GM19043 (cell line): Measurements from ENCODE around the gene INPP5F.
"Not testable (repeated sequence)": the region's sequence is repeated elsewhere in the genome, so short reads cannot be mapped to it uniquely, and the experiment has no call there.

Experiments
- ATAC-seq: cut with Tn5 transposase; IDR thresholded peaks from one replicate; pipeline ENCODE4 v1.9.1; 2021; ENCODE audit warnings: low read depth; ENCODE audit not compliant: unreplicated experiment

The INPP5F gene

GRCh38 chr10:119706521-119707278, 19.1 kb upstream of the INPP5F start:
- no peak for ATAC-seq

- not testable (repeated sequence) for ATAC-seq
Measured at GRCh38 chr10:119707331-119707730, 18.5 kb upstream of the INPP5F start.

- ATAC-seq, result not testable (repeated sequence)
Measured at GRCh38 chr10:119710935-119711334, 14.9 kb upstream of the INPP5F start.

DNA sequence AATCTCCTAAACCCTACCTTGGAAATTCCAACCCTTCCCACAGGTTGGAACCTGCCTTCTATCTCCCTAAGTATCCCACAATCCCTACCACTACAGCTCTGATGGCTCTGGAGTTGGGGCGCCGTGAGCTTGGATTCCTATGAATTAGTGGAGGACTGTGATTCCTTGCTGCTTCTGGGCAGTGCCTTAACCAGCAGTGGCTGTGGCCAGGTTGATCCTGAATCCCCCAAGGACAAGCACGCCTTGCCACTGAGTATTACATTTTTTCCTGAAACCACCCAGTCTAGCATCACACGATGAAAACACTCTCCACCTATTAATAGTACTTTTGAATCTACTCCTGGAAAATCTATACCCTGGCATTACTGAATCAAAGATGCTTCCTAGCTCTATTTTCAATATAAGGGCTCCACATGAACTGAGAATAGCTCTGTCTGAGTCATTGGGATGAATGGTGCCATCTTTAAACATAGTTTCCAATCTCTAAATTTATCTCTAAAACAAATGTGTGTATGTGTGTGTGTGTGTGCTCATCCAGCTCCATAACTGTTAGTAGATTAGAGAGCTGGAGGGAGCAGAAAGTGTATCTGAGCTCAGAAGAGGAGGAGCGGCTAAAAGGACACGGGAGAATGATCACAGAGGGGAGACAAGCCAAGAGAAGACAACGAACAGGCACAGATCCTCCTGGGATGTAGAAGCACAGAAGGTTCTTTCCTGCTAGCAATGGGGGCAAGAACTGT, 11.9 kb upstream of the INPP5F start:
- ATAC-seq, result no peak

GRCh38 chr10:119714484-119714816, 11.4 kb upstream of the INPP5F start:
- no peak for ATAC-seq

DNA sequence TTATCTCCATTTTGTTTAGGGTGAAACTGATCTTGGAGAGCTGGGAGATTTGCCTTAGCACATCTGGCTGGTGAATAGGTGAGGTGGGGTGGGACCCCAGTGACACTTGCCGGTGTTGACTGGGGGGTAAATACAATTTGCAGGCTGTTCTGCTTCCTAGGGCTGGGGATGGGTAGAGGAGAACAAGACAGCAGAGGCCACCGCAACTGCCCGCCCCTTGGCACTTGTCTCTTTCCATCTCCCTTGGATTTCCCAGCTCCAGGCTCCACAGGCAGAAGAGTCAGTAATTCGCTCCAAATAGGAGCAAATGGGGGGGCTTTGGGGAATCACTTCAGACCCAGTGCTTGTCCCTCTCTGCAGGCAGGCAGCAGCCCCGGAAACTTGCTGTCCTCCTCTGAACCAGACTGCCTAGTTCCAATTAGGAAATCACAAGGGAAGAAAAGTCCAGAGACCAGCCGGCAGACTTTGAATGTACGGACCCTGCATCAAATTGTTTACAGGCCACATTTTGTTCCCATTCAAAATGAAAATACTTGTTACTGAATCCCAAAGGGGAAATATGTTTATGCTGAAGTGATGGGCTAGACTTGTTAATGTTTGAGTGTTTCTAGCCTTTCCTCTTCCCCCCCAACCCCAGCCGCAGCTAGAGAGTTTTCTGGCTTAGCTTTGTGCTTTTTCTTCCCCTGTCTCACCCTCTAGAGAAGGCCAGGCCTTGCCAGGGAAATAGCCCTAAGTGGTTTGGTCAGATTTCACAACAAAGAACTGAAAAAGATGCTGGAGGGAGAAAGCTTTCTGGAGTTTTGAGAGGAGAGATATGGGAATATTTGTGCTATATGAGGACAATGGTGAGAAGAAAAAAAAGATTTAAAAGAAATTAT, 10.0 kb upstream of the INPP5F start:
- no peak for ATAC-seq

GRCh38 chr10:119723161-119723560, 2.7 kb upstream of the INPP5F start:
- no peak for ATAC-seq

GRCh38 chr10:119723624-119724023, 2.2 kb upstream of the INPP5F start:
- ATAC-seq, result no peak

DNA sequence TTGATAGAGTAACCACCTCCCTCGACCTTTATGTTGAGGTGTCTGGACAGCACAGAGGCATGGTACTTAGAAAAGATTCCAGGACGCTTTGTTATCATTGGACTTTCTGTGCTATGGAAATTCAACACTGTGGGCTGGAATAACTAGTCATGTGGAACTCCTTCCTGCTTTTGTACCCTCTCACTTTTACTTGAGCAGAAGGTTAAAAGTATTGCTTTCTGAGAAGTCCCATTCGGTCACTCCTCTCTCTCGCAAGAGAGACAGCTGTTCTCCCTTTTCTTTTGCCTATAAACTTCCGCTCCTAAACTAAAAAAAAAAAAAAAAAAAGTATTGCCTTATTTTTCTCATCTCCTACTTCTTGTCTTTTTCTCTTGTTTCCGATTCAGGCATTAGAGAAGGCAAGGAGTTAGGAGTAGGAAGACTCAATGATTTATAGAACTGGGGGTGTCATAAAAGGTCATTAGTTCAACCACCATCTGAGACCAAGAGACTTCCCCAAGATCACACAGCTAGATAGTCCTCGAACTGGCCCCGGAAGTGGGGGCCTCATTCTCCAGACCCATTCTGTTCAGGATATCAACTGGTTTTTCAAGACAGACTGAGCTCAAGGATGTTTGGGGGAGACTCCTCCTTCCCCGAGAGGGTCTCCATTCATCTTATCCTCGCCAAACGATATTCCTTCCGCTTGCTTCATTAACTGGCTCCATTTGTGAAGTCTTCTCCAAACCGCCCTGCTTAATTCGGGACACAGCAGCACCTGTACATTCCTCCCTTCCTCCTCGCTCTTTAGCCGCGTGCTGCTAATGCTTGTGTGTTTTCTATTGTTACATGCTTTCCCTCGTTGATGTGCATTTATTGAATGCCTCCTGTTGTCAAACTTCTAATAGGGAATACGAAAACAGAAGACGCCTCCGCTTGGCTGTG, 995 bp upstream of the INPP5F start:
- ATAC-seq, result no peak

DNA sequence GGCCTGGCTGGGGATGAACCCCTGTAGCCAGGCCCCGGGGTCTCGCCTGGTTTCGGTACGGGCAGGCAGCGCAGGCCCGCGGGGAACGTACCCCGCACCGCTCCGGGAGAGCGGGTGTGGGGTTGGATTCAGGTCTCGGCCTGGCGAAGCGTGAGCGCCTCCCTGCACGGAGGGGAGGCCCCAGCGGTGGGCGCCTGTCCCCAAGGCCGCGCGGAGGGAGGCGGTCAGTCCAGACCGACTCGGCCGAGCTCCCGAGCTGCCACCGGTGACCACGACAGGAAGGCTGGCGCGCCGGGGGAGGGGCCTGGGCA, 378 bp upstream of the INPP5F start:
- ATAC-seq, result no peak

DNA sequence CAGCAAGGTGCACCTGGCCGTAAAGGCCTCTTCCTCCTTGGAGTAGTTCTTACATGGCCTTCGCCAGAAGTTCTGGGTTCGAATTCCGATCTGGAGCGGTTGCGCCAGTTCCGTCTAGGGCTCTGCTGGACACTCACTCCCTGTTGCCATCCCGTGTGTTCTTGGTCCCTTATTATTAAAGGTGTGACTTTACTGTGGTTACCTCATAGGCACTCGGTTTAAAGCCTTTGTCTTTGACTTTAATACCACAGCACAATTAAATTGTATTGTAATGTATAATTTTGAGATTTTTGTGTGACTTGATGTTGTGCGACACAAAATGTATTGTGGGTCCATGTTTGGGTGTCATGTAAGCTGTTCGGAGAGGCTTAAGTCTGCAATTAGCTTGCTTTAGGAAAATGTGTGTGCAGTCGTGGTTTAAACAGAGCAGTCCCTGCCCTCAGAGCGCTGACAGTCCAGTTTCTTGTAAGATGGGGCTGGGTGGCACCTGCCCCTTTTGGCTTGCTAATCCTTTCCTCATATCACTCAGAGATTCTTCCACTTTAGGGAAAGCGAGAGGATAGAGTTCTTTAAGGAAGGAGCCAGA, 919 bp downstream of the INPP5F start:
- no peak for ATAC-seq

- no peak for ATAC-seq
Measured at GRCh38 chr10:119728172-119728800, 2.4 kb downstream of the INPP5F start.

DNA sequence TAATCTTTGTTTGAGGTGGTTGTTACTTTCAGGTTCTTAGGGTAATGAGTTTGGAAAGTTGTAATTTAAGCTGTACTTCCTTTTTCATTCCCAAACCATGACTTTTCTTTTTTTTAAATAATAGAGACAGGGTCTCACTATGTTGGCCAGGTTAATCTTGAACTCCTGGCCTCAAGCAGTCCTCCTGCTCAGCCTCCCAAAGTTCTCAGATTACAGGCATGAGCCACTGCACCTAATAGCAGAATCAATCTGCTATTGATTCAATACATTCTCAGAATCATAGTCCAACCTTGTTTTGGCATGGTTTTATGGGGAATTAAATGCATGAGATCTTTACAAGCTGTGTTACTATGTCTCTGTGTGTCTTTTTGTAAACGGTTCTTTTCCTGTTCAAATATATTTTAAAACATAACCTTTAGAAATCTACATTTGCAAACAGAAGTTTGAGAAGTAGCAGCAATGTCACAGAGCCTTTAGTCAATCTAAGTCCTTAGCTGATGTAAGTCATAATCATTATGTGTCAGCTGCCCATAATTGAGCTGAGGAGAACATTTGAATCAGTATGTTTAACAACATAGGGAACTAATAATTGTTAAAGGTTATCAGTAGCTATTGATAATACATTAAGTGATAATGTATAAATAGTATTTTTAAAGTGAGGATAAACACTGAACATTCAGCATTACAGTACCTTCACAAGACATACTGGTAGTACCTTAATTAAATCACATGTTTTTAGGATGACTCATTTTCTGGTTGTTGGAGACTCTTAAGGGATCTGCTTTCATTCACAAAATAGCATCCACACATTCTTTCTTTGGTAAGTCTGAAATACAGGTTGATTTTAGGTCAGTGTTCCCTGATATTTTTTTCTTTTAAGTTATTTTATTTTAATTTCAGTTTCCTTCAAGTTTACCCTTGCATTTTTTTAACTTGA, 8.8 kb downstream of the INPP5F start:
- ATAC-seq, result no peak

DNA sequence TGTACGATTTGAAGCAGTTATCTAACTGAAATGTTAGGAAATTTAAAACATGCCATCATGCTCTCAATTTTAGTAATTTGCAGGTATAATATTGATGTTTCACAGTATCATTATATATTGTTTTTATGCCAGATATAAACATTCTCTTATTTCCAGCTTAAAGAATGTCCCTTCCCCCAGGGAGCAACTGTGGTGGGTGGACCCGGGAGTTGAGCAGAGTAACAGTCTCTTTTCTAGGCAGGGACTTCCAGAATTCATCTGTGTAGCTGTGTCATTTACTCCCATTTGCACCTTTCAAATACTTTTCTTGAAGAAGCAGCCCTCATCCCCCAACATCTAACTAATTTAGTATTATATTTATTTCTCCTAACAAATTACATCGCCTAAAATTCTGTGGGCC, 9.6 kb downstream of the INPP5F start:
- no peak for ATAC-seq

GRCh38 chr10:119736220-119736619, 10.4 kb downstream of the INPP5F start:
- no peak for ATAC-seq

- no peak for ATAC-seq
Measured at GRCh38 chr10:119737039-119737663, 11.3 kb downstream of the INPP5F start.

DNA sequence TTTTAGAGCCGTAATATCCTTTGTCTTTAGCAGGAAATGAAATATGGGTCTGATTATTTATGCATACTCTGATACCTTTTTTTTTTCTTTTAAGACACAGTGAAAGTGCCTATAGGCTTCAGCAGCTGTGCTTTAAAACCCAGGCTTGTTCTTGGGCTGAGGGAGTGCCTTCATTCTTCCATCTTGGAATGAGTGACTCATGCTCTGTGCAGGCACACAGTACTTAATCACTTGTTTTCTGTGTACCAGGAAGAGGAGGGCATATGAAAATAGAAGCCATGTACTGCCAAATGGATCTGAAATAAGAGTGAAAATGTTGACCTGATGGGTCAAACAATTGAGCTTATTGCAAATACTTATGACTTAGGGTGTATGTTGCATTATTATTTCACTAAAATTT, 12.0 kb downstream of the INPP5F start:
- no peak for ATAC-seq

GRCh38 chr10:119738962-119739361, 13.1 kb downstream of the INPP5F start:
- no peak for ATAC-seq
